ENCODE data around the gene SLC6A13.

Gene SLC6A13

DNA sequence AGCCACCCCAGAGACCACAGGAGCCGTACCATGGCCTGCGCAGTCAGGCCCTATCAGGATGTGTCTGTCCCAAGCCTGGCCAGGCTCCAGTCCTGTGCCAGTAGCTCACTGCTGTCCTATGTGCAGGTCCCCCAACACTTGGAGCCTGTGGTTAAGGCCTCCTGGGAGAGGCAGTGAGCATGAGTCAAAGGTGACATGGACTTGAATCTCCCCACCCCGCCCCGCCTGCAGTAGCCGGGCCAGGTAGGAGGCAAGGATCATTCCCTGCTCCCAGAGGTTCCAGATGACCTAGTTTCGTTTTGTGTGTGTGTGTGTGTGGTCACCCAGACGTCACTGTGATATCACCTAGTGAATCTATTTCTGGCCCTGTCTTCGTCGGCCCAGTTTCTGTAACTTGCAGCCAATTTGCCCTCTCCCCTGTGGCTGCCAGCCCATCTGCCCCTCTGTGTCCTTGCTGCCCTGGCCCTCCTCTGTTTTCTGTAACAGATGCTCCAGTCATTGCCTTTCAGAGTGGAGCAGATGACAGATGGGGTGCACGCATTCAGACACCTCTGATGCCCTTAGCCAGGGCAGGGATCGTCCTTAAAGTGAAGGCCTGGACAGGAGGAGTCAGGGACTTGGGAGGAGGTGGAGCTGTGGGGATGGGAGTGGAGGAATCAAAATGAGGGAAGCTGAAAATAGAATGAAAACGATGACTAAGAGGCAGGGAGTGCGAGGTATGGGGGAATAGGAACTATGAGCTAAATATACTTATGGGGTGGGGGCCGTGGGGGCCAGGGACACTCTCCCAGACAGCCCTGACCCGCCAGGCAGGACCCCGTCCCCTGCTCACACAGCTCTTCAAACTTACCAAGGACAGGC lies 86.1 kb downstream of the SLC6A13 start:
- H3K4me1 Mint-ChIP-seq = no peaks in the 10 kb centered on the region
- H3K36me3 Mint-ChIP-seq = no peaks in the 10 kb centered on the region
- no peak overlapping the region for H3K4me3 Mint-ChIP-seq
- H3K27me3 Mint-ChIP-seq = peaks cover 4% of the 10 kb centered on the region
- H3K27ac Mint-ChIP-seq = peak overlapping the region; percentile 23
- no peaks in the 10 kb centered on the region for H3K9me3 Mint-ChIP-seq

- H3K4me3 Mint-ChIP-seq = no peak overlapping the region
- no peaks in the 10 kb centered on the region for H3K36me3 Mint-ChIP-seq
- H3K27me3 Mint-ChIP-seq = peaks cover 4% of the 10 kb centered on the region
- H3K4me1 Mint-ChIP-seq = no peaks in the 10 kb centered on the region
- no peaks in the 10 kb centered on the region for H3K9me3 Mint-ChIP-seq
- H3K27ac Mint-ChIP-seq = no peak overlapping the region
Observed at GRCh38 chr12:175759-176158, 86.9 kb downstream of the SLC6A13 start.

GRCh38 chr12:175250-175649 lies 87.4 kb downstream of the SLC6A13 start:
- H3K27ac Mint-ChIP-seq = peak overlapping the region; percentile 23
- no peak overlapping the region for H3K4me3 Mint-ChIP-seq
- no peaks in the 10 kb centered on the region for H3K36me3 Mint-ChIP-seq
- no peaks in the 10 kb centered on the region for H3K4me1 Mint-ChIP-seq
- no peaks in the 10 kb centered on the region for H3K9me3 Mint-ChIP-seq
- peaks cover 4% of the 10 kb centered on the region for H3K27me3 Mint-ChIP-seq

DNA sequence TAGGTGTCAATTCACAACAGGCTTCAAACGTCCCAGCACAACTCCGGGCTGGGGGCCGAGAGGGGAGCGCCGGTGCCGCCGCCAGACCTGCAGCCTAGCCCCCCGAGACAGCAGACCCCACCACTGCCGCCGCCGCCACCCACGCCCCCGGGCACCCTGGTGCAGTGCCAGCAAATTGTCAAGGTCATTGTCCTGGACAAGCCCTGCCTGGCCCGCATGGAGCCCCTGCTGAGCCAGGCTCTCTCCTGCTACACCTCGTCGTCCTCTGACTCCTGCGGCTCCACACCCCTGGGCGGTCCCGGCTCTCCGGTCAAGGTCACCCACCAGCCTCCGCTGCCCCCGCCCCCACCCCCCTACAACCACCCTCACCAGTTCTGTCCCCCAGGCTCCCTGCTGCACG lies 88.0 kb downstream of the SLC6A13 start:
- H3K4me1 Mint-ChIP-seq = peaks cover 3% of the 10 kb centered on the region
- H3K27ac Mint-ChIP-seq = no peak overlapping the region
- H3K4me3 Mint-ChIP-seq = no peak overlapping the region
- no peaks in the 10 kb centered on the region for H3K9me3 Mint-ChIP-seq
- no peaks in the 10 kb centered on the region for H3K36me3 Mint-ChIP-seq
- peaks cover 4% of the 10 kb centered on the region for H3K27me3 Mint-ChIP-seq

GRCh38 chr12:174124-174523 lies 88.5 kb downstream of the SLC6A13 start:
- Mint-ChIP-seq H3K27ac (no peak overlapping the region), H3K27me3 (peaks cover 4% of the 10 kb centered on the region), H3K4me3 (no peak overlapping the region), H3K36me3 (no peaks in the 10 kb centered on the region), H3K4me1 (peaks cover 8% of the 10 kb centered on the region), H3K9me3 (no peaks in the 10 kb centered on the region)

DNA sequence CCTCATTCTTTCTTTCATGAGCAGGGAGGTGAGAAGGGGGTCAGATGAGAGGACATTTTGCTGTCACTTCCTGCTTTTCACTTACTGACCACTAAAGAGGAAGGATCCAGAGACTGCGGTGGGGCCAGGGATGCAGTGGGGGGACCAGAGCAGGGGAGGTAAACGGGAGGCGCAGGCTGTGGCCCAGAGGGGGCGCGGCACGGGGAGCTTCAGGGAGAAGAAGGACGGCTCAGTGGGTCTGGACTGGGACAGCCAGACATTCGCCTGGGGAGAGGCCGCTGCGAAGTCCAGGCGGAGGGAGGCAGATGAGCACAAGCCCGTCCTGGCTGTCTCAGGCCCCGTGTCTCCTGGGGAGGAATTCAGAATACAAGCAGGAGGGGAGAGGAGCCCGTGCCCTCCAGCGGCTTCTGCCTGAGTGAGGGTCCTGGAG lies 89.9 kb downstream of the SLC6A13 start:
- H3K36me3 Mint-ChIP-seq = no peaks in the 10 kb centered on the region
- peaks cover 16% of the 10 kb centered on the region for H3K4me1 Mint-ChIP-seq
- H3K4me3 Mint-ChIP-seq = no peak overlapping the region
- H3K27ac Mint-ChIP-seq = no peak overlapping the region
- H3K9me3 Mint-ChIP-seq = no peaks in the 10 kb centered on the region
- no peaks in the 10 kb centered on the region for H3K27me3 Mint-ChIP-seq

- H3K27me3 Mint-ChIP-seq = no peaks in the 10 kb centered on the region
- H3K9me3 Mint-ChIP-seq = no peaks in the 10 kb centered on the region
- H3K4me3 Mint-ChIP-seq = no peak overlapping the region
- peaks cover 16% of the 10 kb centered on the region for H3K4me1 Mint-ChIP-seq
- H3K27ac Mint-ChIP-seq = no peak overlapping the region
- H3K36me3 Mint-ChIP-seq = no peaks in the 10 kb centered on the region
Observed at GRCh38 chr12:171743-172676, 90.6 kb downstream of the SLC6A13 start.

DNA sequence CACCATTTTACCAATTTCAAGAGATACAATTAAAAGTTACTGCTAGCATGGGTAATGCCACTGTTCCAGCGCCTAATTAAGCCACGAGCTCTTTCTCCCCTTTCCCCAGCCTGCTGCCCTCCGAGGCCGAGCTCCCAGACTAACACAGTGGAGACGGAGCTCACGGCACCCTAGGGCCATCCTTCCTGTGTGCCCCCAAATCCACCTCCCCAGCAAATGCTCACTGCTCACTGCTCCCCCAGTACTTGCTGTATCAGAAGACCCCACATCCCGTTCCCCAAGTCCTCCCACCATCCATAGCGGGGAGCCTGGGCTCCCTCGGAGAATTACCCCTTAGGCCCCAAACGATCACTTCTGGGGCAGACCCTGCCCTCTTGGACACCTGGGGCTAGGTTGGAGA lies 91.4 kb downstream of the SLC6A13 start:
- Mint-ChIP-seq H3K27me3 (no peaks in the 10 kb centered on the region), H3K36me3 (no peaks in the 10 kb centered on the region), H3K4me3 (no peak overlapping the region), H3K27ac (no peak overlapping the region), H3K4me1 (peaks cover 16% of the 10 kb centered on the region), H3K9me3 (no peaks in the 10 kb centered on the region)

Data from activated naive CD4-positive, alpha-beta T cell treated with anti-CD3 and anti-CD28 coated beads, Interleukin-2, amount 50 U/mL, for 24 hours (primary cell).